Neural progenitor cell (in vitro differentiated cells): ENCODE data around the gene CENPC.

Source experiments
- EZH2 ChIP-seq: fragments of 200-600 bp; sonication (generic); IDR thresholded peaks from 2 replicates; pipeline ENCODE4 v1.6.1; 2017; ENCODE audit warnings: antibody characterized with exemption, mild to moderate bottlenecking, moderate library complexity
- EZH2phosphoT487 ChIP-seq: fragments of 200-600 bp; sonication (generic); IDR thresholded peaks from 2 replicates; pipeline ENCODE4 v1.6.1; 2017; ENCODE audit warnings: antibody characterized with exemption
- TF ChIP-seq, protein P1 (sequence below): fragments of 200-600 bp; sonication (generic); IDR thresholded peaks from 2 replicates; pipeline ENCODE4 v1.5.1; 2017; ENCODE audit warnings: antibody characterized with exemption, mild to moderate bottlenecking

- TF ChIP-seq, protein P1, sequence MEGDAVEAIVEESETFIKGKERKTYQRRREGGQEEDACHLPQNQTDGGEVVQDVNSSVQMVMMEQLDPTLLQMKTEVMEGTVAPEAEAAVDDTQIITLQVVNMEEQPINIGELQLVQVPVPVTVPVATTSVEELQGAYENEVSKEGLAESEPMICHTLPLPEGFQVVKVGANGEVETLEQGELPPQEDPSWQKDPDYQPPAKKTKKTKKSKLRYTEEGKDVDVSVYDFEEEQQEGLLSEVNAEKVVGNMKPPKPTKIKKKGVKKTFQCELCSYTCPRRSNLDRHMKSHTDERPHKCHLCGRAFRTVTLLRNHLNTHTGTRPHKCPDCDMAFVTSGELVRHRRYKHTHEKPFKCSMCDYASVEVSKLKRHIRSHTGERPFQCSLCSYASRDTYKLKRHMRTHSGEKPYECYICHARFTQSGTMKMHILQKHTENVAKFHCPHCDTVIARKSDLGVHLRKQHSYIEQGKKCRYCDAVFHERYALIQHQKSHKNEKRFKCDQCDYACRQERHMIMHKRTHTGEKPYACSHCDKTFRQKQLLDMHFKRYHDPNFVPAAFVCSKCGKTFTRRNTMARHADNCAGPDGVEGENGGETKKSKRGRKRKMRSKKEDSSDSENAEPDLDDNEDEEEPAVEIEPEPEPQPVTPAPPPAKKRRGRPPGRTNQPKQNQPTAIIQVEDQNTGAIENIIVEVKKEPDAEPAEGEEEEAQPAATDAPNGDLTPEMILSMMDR = no peak
- TF ChIP-seq EZH2 (no peak), EZH2phosphoT487 (no peak)
Measured at GRCh38 chr4:67521506-67521905, 23.8 kb downstream of the CENPC start.
